HG02884 (cell line): ENCODE measurements around the gene RIMBP2.

Source experiments
- ATAC-seq: cut with Tn5 transposase; IDR thresholded peaks from one replicate; pipeline ENCODE4 v1.9.1; 2021; ENCODE audit warnings: mild to moderate bottlenecking, moderate library complexity; ENCODE audit not compliant: unreplicated experiment

Gene RIMBP2

GRCh38 chr12:130555221-130555620 lies 160.9 kb downstream of the RIMBP2 start:
- ATAC-seq: no peak

- no peak for ATAC-seq
Observed at GRCh38 chr12:130552483-130552996, 163.6 kb downstream of the RIMBP2 start.

- ATAC-seq: no peak
Observed at GRCh38 chr12:130549361-130549760, 166.7 kb downstream of the RIMBP2 start.

GRCh38 chr12:130547480-130548155 lies 168.5 kb downstream of the RIMBP2 start:
- ATAC-seq: no peak

- no peak for ATAC-seq
Observed at GRCh38 chr12:130546494-130546893, 169.6 kb downstream of the RIMBP2 start.

GRCh38 chr12:130545475-130545874 lies 170.6 kb downstream of the RIMBP2 start:
- ATAC-seq: no peak

GRCh38 chr12:130540376-130540775 lies 175.7 kb downstream of the RIMBP2 start:
- ATAC-seq: no peak

- ATAC-seq: no peak
Observed at GRCh38 chr12:130538343-130539095, 177.6 kb downstream of the RIMBP2 start.

GRCh38 chr12:130537655-130538054 lies 178.4 kb downstream of the RIMBP2 start:
- no peak for ATAC-seq

- ATAC-seq: no peak
Observed at GRCh38 chr12:130537051-130537450, 179.0 kb downstream of the RIMBP2 start.

- ATAC-seq: no peak
Observed at GRCh38 chr12:130530429-130530828, 185.7 kb downstream of the RIMBP2 start.

- ATAC-seq: no peak
Observed at GRCh38 chr12:130529781-130530180, 186.3 kb downstream of the RIMBP2 start.

- ATAC-seq: no peak
Observed at GRCh38 chr12:130527239-130527638, 188.9 kb downstream of the RIMBP2 start.

GRCh38 chr12:130526813-130527212 lies 189.3 kb downstream of the RIMBP2 start:
- ATAC-seq: no peak

- ATAC-seq: no peak
Observed at GRCh38 chr12:130525384-130526172, 190.5 kb downstream of the RIMBP2 start.

GRCh38 chr12:130524759-130525158 lies 191.3 kb downstream of the RIMBP2 start:
- ATAC-seq: no peak

- ATAC-seq: no peak
Observed at GRCh38 chr12:130523863-130524614, 192.1 kb downstream of the RIMBP2 start.

- no peak for ATAC-seq
Observed at GRCh38 chr12:130523208-130523607, 192.9 kb downstream of the RIMBP2 start.

GRCh38 chr12:130522244-130522834 lies 193.8 kb downstream of the RIMBP2 start:
- no peak for ATAC-seq

GRCh38 chr12:130521375-130522124 lies 194.5 kb downstream of the RIMBP2 start:
- no peak for ATAC-seq
